Left renal cortex interstitium (tissue), 4 donors: ENCODE measurements around the gene BFAR. TPM values are rescaled to one million over a fixed set of nuclear protein-coding genes. Genes with fewer than 3 reads are reported as not detected.
"Not testable (repeated sequence)": the region's sequence is repeated elsewhere in the genome, so short reads cannot be mapped to it uniquely, and the experiment has no call there.

Source experiments
- DNase-seq, 4 donors: peaks; one replicate each; pipeline ENCODE4 v3.0.0-alpha.2; 2013; ENCODE audit warnings: low read depth in 4 of 4, low spot score in 2 of 4, missing footprints in 1 of 4
- polyA plus RNA-seq, 4 donors: library from polyadenylated mRNA; unstranded; fragments of 120-200 nt; gene quantifications; one replicate each; pipeline ENCODE4 v1.2.1, GENCODE V29; 2013; ENCODE audit not compliant: insufficient read length in 4 of 4

Gene BFAR, protein sequence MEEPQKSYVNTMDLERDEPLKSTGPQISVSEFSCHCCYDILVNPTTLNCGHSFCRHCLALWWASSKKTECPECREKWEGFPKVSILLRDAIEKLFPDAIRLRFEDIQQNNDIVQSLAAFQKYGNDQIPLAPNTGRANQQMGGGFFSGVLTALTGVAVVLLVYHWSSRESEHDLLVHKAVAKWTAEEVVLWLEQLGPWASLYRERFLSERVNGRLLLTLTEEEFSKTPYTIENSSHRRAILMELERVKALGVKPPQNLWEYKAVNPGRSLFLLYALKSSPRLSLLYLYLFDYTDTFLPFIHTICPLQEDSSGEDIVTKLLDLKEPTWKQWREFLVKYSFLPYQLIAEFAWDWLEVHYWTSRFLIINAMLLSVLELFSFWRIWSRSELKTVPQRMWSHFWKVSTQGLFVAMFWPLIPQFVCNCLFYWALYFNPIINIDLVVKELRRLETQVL
- 10 to 100 TPM; 59.5 to 70.5 (median 64.1) TPM for polyA plus RNA-seq

DNA sequence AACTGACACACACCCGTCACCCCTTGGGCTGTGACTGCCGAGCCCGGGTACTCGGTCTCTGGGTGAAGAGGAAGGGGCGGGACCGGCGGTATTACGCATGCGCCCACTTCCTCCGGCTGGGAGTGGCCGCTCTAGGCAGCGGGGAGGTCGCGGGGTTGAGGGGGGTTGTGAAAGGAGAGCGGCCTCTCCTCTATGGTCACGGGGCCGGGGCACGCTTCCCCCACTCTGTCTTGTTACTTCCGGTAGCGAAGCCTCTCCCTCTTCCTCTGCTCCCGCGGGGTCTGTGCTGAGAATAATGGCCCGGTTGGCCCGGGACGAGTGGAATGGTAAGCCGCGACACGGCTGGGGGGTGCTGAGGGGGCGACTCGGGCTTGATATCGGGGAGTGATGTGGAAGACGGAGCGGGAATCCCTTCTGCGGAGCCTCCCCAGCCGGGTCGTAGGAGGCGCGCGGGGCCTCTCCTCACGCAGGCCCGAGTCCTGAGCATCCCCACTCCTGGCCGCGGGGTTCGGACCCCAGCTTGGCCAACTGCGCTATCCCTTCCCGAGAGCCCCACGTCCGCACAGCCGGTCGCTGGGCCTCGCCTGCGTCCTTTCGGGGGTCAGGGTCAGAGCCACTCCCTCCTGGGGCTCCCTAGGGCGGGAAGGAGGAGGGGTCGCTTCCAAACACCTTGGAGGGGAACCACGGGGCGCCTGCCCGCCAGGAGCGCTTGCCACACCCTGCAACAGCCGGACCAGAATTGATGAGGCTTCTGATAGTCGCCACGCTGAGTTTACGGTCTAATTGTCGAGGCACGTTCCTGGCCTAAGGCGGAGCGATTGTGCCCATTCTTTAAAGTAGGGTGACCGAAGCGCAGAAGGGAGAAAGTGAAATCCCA, at the start of gene BFAR:
BFAR (plus strand) TSS at position 259 of the 877 bp plus-strand sequence. CDS start 11,396 bp downstream, outside the sequence.
- peak in 3 of 4 donors; percentile 83 to 95 (median 94) for DNase-seq

- DNase-seq: no peak
Measured at GRCh38 chr16:14585287-14585686, 47.5 kb upstream of the BFAR start.

DNA sequence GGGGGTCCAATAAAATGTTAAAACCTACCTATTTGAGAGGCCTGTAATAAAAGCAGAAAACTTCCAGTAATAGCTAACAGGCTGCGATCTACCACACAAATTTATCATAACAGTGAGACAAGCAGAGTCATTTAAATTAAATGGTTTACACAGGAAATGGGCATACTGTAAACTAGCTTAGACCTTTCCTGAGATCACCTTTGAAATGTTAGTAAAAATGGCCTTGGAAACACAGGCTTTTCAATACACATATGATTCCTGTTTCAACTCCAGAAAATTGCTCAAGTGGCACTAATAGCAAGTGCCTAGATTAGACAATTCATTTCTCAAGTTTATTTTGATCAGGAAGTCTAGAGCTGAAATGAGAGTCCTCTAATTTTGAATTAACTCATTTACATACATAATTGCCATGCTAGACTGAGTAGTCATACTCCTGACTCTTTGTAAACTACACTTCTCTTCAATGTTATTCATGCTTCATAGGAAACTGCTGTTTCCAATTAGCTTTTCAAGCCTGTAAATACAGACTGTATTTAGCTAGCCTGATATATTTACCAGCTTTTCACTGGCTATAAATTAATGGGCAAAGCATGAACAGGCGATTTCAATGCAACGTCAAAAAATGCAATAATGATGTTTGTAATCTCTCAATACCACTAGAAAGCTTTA, 46.0 kb upstream of the BFAR start:
- DNase-seq: no peak

GRCh38 chr16:14600164-14600563, 32.6 kb upstream of the BFAR start:
- DNase-seq: no peak

GRCh38 chr16:14602443-14602963, 30.2 kb upstream of the BFAR start:
- no peak for DNase-seq

DNA sequence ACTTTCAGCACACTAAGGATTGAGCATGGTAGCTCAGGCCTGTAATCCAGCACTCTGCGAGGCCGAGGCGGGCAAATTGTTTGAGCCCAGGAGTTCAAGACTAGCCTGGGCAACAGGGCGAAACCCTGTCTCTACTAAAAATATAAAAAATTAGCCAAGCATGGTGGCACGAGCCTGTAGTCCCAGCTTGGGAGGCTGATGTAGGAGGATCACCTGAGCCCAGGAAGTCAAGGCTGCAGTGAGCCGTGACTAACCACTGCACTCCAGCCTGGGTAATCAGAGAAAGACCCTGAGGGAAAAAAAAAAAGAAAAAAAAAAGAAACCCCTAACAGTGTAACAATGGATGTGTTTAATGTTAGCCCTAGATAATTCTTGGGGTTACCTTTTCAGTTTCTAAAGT, 26.6 kb upstream of the BFAR start:
- no peak for DNase-seq

GRCh38 chr16:14608111-14608566, 24.6 kb upstream of the BFAR start:
- no peak for DNase-seq

DNA sequence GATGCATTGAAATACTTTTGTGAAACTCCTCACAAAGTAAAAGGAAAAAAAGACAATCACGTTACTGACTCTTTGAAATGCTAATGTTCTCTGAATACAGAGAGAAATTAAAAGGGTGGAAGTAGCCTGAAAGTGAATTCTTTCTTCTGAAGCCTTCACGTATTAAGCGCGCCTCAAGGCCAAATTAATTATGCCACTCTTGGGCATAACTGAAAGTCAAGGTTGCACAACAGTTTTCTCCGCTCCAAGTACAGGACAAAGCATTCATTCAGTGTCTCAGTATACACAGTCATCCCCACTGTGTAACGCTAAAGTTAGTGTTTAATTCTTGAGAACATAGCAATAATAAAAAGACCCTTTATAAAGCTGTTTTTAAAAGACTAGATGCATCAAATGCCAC, 24.1 kb upstream of the BFAR start:
- no peak for DNase-seq

DNA sequence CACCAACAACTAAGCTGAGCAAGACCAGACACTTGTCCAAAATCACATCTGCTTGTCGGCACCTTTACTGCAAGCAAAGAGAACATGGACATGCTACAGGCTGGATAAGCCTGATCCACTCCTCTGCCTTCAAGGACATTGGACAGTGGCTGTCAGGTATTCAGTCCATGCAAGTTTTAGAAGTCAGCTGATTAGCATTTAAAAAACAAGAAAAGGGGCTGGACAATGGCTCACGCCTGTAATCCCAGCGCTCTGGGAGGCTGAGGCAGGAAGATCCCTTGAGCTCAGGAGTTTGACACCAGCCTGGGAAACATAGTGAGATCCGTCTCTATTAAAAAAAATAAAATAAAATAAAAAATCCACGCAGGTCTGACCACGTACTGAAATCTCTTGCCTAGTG, 23.0 kb upstream of the BFAR start:
- no peak for DNase-seq

DNA sequence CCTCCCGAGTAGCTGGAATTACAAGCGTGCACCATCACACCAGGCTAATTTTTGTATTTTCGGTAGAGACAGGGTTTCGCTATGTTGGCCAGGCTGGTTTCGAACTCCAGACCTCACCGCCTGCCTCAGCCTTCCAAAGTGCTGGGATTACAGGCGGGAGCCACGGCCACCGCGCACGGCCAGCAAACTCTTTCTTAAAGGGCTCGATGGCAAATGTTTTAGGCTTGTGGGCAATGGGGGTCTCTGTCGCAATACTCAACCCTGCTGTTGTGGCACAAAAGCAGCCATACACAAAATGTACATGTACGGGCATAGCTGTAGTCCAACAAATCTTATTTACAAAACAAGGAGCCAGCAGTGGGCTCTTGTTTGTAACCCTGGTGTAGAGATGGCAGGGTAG, 21.1 kb upstream of the BFAR start:
- no peak for DNase-seq

GRCh38 chr16:14613991-14614390, 18.8 kb upstream of the BFAR start:
- no peak for DNase-seq

- no peak for DNase-seq
Measured at GRCh38 chr16:14616280-14616679, 16.5 kb upstream of the BFAR start.

GRCh38 chr16:14618566-14618965, 14.2 kb upstream of the BFAR start:
- no peak for DNase-seq

- DNase-seq: no peak
Measured at GRCh38 chr16:14627078-14627477, 5.7 kb upstream of the BFAR start.

DNA sequence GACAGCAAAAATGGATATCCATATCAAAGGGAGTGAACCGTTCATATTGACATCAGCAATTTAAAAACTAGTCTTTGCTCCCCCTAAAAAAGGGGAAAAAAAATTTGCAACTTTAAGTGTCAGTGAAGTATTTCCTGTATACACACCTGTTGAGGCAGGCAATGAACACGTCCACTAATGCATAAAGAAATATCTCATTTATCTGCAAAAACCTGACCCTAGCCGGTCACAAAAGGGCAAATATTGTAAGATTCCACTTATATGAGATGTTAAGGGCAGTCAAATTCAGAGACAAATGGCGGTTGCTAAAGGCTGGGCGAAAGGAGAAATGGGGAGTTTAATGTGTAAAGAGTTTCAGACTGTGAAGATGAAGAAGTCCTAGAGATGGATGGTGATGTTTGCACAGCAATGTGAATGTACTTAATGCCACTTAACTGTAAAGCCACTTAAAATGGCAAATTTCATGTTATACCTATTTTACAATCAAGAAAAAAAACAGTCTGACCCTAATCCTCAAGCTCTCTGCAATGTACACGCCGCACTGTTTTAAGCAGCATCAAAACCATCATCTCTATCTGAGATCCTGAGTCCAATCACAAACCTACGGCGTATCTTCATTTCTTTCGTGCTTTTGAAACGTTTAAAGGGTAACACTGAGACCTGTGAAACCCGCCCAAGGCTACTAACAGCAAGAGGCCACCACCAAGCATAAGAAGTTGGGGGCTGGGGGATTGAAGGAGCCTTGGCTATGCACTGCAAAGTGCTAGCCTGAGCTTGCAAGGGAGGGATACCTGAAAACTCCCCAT, 3.7 kb upstream of the BFAR start:
- DNase-seq: no peak

GRCh38 chr16:14629612-14629918, 3.2 kb upstream of the BFAR start:
- DNase-seq: no peak

GRCh38 chr16:14629919-14630619, 2.7 kb upstream of the BFAR start, which contains the start of gene PARN:
TSS of gene PARN (minus strand) at chr16:14630260. CDS start at chr16:14630125, 135 bp downstream.
- DNase-seq: peak in 3 of 4 donors; percentile 86 to 89 (median 87)

DNA sequence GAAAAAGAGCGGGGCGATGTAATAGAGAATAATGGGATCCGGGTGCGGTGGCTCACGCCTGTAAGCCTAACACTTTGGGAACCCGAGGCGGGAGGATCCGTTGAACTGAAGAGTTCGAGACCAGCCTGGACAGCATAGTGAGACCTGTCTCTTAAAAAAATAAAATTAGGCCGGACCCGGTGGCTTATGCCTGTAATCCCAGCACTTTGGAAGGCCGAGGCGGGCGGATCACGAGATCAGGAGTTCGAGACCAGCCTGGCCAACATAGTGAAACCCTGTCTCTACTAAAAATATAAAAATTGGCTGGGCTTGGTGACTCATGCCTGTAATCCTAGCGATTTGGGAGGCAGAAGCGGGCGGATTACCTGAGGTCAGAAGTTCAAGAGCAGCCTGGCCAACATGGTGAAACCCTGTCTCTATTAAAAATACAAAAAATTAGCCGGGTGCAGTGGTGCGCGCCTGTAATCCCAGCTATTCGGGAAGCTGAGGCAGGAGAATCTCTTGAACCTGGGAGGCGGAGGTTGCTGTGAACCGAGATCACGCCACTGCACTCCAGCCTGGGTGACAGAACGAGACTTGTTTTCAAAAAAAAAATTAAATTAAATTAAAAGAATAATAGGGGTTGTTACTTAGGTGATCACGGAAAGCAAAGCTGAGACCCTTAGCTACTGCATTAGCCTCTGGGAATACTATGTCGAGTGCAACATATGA, 2.0 kb upstream of the BFAR start:
- not testable (repeated sequence) for DNase-seq

GRCh38 chr16:14634389-14634725, 1.6 kb downstream of the BFAR start:
- DNase-seq: no peak
